Right ventricle myocardium inferior (tissue), 1 donor: Measurements from ENCODE around the gene B4GALNT4. TPM values are rescaled to one million over a fixed set of nuclear protein-coding genes. Genes with fewer than 3 reads are reported as not detected.
"Not testable (repeated sequence)": the region's sequence is repeated elsewhere in the genome, so short reads cannot be mapped to it uniquely, and the experiment has no call there.

Experiments used
- ATAC-seq: fragments of 200-7000 bp; cut with Tn5 transposase; one replicate; pipeline ENCODE4 v1.9.1; 2020; ENCODE audit warnings: mild to moderate bottlenecking, moderate library complexity
- DNase-seq: peaks from one replicate; pipeline ENCODE4 v3.0.0; 2021; ENCODE audit errors: missing footprints
- intact Hi-C: fragments of 100-400 bp; cut with DNase I; formaldehyde crosslinking; loops from one replicate; pipeline ENCODE4 v1.11.0; 2022
- total RNA-seq: library from RNA; stranded (reverse); fragmentation: NEBNext Ultra II Directional; extraction: Animal tissue kit (Norgen Biotek cat#: 25700); gene quantifications from one replicate; pipeline ENCODE4 v1.2.1, GENCODE V29; 2021
- donor health status: DM: no; HTN: yes; CAD: no; lungs with severe emphysema.

The B4GALNT4 gene
- total RNA-seq, 1 donor from 2014 or later, result 0.54 TPM

- intact Hi-C loops, result no loop called here
- ATAC-seq (no peak), DNase-seq (no peak)
Measured at GRCh38 chr11:384511-384910, 15.2 kb downstream of the B4GALNT4 start.

DNA sequence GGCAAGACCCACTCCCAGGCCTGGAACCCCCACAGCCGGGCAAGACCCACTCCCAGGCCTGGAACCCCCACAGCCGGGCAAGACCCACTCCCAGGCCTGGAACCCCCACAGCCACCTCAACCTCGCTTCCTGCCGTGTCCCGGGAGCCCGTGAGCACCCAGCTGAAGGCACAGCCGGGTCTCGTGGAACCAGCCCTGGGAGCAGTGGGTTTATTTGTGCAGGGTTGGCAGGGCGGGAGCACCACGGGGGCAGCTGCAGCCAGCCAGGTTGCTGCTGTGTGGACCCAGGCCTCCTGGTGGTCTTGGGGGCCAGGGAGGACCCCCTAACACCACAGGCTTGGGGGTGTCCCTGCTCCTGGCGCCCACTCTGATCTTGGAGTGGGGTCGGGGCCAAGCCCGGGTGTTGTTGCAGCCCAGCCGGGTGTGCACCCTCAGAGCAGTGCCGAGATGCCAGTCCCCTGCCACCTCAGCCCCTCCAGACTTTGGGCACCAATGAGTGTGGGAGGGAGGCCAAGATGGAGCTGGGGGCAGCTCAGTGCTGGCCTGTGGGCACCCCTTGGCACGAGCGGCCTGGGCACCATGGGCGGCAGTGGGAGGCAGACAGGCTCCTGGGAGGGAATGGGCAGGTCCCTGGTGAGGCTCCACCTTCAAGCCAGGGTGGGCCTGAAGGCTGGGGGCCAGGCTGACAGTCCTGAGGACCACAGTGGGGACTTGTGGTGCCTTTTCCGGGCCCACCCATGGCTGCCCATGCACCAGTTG, 16.5 kb downstream of the B4GALNT4 start:
- DNase-seq (no peak), ATAC-seq (no peak)
- intact Hi-C loops, result no loop called here

DNA sequence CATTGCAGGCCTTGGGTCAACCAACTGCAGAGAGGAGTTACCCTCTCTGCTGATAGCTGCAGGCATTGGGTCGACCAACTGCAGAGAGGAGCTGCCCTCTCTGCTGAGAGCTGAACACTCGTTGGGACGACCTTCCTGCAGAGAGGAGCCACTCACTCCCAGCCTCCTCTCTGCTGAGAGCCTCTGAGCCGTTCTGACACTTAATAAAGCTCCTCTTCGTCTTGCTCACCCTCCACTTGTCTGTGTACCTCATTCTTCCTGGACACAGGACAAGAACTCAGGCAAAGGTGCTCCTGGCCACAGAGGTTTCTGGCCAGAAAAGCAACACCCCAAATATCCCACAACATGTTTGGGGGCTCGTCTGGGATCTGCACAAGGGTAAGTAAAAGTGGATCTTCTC, 17.2 kb downstream of the B4GALNT4 start:
- intact Hi-C loops, result no loop called here
- ATAC-seq, result no peak

DNA sequence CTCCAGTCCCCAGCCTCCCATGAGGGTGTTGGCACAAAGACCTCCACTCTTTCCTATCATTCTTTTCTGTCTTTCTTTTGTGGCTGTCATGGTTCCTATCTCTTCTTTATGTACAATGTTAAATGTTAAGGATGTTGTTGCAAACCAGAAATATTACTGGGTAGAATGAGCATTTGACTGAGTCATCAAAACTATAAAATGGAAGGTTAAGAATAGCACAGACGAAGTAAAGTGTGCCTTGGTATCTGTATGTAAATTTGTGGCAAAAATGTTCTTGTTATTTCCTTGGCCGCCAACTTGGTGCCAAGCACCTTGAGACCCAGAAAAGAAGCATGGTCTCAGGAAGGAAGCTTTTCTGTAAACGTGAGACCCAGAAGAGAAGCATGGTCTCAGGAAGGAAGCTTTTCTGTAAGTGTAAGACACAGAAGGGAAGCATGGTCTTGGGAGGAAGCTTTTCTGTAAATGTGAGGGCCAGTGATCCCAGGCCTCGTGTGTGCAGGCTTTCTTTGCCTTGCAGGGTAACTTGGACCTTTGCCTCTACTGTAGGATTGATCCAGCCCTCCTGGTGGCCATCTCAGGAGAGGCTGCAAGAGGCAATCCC, 18.0 kb downstream of the B4GALNT4 start:
- ATAC-seq, result no peak
- no peak for DNase-seq
- intact Hi-C loops, result no loop called here

More for the DNA sequence above, 17.2 kb downstream of the B4GALNT4 start:
- DNase-seq, result peak; percentile 8

GRCh38 chr11:389369-389768, 20.1 kb downstream of the B4GALNT4 start:
- ATAC-seq, DNase-seq, intact Hi-C loops: not testable (repeated sequence)

GRCh38 chr11:390175-390574, 20.9 kb downstream of the B4GALNT4 start:
- DNase-seq (no peak), ATAC-seq (no peak)
- intact Hi-C loops, result no loop called here

GRCh38 chr11:391117-392017, 22.1 kb downstream of the B4GALNT4 start:
- DNase-seq, result peak; percentile 52
- intact Hi-C loops, result no loop called here
- no peak for ATAC-seq

GRCh38 chr11:392102-392777, 22.9 kb downstream of the B4GALNT4 start:
- ATAC-seq, result no peak
- DNase-seq, result peak; percentile 57

GRCh38 chr11:393219-394033, 24.1 kb downstream of the B4GALNT4 start:
- DNase-seq (no peak), ATAC-seq (no peak)
- intact Hi-C loops, result no loop called here

More at GRCh38 chr11:392102-392777, 22.9 kb downstream of the B4GALNT4 start:
- intact Hi-C loops, result no loop called here

DNA sequence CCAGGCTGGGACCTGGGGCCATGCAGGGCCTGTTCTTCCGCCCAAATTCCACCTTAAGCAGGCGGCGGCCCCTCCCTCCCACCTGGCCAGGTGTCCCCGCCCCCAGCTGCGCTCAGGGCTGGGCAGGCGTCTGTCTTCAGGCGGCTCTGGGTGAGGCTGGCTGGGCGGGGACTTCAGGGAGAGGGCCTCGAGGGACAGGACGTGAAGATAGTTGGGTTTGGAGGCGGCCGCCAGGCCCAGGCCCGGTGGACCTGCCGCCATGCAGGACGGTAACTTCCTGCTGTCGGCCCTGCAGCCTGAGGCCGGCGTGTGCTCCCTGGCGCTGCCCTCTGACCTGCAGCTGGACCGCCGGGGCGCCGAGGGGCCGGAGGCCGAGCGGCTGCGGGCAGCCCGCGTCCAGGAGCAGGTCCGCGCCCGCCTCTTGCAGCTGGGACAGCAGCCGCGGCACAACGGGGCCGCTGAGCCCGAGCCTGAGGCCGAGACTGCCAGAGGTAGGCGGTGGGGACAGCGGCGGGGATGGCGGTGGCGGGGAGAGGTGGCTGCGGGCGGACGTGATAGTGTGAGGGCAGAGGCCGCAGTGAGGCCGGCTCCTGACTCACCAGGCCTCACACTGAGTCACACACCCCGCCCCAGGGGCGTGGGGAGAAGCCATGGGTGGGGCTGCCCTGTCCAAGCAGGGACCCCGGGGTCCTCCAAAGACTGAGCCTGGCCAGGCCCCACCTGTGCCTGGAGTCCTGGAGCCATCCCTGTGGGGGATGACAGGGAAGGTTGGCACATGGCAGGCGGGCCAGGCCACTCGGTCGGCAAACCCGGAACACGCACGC, 24.9 kb downstream of the B4GALNT4 start, which contains the start of gene PKP3:
TSS of gene PKP3 (plus strand) at position 176 of the 824 bp plus-strand sequence. CDS start at position 260, 84 bp downstream.
- intact Hi-C loops, result no loop called here
- DNase-seq, result no peak
- peak; percentile 53 for ATAC-seq

DNA sequence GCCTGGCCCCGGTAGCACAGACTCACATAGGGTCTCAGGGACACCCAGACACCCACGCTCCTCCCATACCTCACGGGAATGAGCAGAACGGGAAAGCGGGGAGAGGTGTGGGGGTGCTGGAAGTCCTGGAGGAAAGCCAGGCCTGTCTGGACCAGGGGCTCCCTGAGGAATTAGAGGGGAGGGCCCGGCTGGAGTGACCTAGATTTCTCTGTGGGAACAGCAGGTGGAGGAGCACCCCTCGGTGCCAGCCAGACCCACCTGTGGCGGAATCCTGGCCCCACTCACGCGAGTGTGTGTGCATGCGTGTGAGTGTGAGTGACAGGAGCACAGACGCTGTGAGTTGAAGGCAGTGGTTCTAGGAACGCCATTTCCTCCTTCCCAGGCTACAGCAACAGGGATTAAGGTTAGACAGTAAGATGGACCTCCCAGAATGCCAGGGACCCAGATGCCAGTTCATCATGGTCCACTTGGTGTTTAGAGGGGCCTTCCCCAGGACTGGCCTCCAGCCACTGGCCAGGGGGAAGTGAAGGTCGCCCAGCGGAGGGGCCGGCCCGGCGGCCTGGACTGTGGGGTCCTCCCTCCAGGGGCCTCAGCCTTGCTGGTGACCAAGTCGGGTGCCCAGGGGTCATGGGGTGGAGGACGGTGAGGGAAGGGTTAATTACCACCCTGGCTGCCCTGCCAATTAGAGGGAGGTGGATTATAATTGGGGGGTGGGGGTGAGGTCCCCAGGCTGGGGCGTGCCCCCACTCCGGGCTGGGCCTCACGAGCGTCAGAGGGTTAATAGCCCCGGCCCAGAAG, 25.8 kb downstream of the B4GALNT4 start:
- intact Hi-C loops, result no loop called here
- ATAC-seq (no peak), DNase-seq (no peak)

DNA sequence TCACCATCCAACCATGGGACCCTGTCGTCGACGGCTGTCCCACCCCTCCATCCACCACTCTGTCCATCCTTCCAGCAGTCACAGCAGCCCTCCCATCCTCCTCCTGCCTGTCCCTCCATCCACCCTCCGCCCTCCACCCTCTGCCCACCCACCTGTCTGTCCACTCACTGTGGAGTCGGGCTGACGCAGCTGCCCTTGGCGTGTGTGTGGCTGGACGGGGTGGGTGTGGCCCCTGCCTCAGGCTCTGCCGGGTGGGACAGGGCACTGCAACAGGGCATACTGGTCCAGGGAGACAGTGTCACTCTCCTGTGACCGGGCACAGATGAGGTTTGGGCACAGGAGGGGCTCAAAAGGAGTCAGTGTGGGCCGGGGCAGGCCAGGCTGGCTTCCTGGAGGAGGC, 26.6 kb downstream of the B4GALNT4 start:
- DNase-seq (no peak), ATAC-seq (no peak)
- intact Hi-C loops, result no loop called here

- intact Hi-C loops, result no loop called here
- ATAC-seq (peak; percentile 26), DNase-seq (no peak)
Measured at GRCh38 chr11:396511-396947, 27.2 kb downstream of the B4GALNT4 start.

- DNase-seq, result peak; percentile 74
- peak; percentile 73 for ATAC-seq
- intact Hi-C loops, result no loop called here
Measured at GRCh38 chr11:396948-397548, 27.7 kb downstream of the B4GALNT4 start.

DNA sequence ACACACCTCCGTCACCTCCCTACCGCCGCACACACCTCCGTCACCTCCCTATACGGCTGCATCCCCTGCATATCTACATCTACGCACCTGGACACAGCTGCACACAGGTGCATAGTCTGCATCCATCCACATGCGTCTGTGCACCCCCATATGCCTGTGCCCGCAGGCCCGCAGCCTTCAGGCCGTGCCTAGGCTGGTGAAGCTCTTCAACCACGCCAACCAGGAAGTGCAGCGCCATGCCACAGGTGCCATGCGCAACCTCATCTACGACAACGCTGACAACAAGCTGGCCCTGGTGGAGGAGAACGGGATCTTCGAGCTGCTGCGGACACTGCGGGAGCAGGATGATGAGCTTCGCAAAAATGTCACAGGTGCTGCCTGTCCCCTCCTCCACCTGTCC, 29.5 kb downstream of the B4GALNT4 start:
- DNase-seq (peak; percentile 53), ATAC-seq (no peak)
- intact Hi-C loops, result no loop called here

GRCh38 chr11:399731-400211, 30.5 kb downstream of the B4GALNT4 start:
- ATAC-seq (no peak), DNase-seq (peak; percentile 35)
- intact Hi-C loops, result no loop called here
